Stomach smooth muscle (tissue), 2 donors: ENCODE measurements around the gene PTPRN2.
A peak's percentile ranks its signal among the peaks of the same experiment; 100 is the strongest.

Source experiments
- H3K27ac ChIP-seq: one replicate; pipeline ENCODE4 v1.7.0; 2013; ENCODE audit warnings: mild to moderate bottlenecking, low read length, inconsistent platforms
- H3K27me3 ChIP-seq, 2 donors: one replicate each; pipeline ENCODE4 v1.7.0; 2013; ENCODE audit warnings: low read length in 2 of 2; ENCODE audit not compliant: insufficient read depth in 2 of 2, control insufficient read depth in 1 of 2
- H3K36me3 ChIP-seq, 2 donors: one replicate each; pipeline ENCODE4 v1.7.0; 2013; ENCODE audit warnings: low read length in 2 of 2; ENCODE audit not compliant: control insufficient read depth in 2 of 2, insufficient read depth in 2 of 2
- H3K4me1 ChIP-seq: one replicate; pipeline ENCODE4 v1.7.0; 2013; ENCODE audit warnings: low read length; ENCODE audit not compliant: control insufficient read depth, insufficient read depth
- H3K4me3 ChIP-seq, 2 donors: one replicate each; pipeline ENCODE4 v1.7.0; 2013; ENCODE audit warnings: low read length in 2 of 2
- H3K9ac ChIP-seq, 2 donors: one replicate each; pipeline ENCODE4 v1.7.0; 2013; ENCODE audit warnings: low read length in 2 of 2, mild to moderate bottlenecking in 1 of 2
- H3K9me3 ChIP-seq, 2 donors: one replicate each; pipeline ENCODE4 v1.7.0; 2013; ENCODE audit warnings: low read length in 2 of 2; ENCODE audit not compliant: control insufficient read depth in 2 of 2
- donor health status: healthy.
- donor health status: Pancreatic carcinoma.

PTPRN2 gene

GRCh38 chr7:157687845-157688532 is 899.6 kb downstream of the PTPRN2 start:
- Histone ChIP-seq H3K27me3 (peaks cover 28 to 77% of the 10 kb centered on the region in 2 donors), H3K4me1 (peaks cover 19% of the 10 kb centered on the region), H3K27ac (no peak overlapping the region), H3K4me3 (no peak overlapping the region), H3K9ac (no peak overlapping the region), H3K9me3 (no peaks in the 10 kb centered on the region), H3K36me3 (no peaks in the 10 kb centered on the region)

GRCh38 chr7:157687158-157687557 is 900.5 kb downstream of the PTPRN2 start:
- Histone ChIP-seq H3K27me3 (peaks cover 33 to 78% of the 10 kb centered on the region in 2 donors), H3K36me3 (no peaks in the 10 kb centered on the region), H3K27ac (no peak overlapping the region), H3K4me1 (peaks cover 19% of the 10 kb centered on the region), H3K9ac (no peak overlapping the region), H3K4me3 (no peak overlapping the region), H3K9me3 (no peaks in the 10 kb centered on the region)

- Histone ChIP-seq H3K9ac (no peak overlapping the region), H3K27ac (no peak overlapping the region), H3K9me3 (no peaks in the 10 kb centered on the region), H3K36me3 (no peaks in the 10 kb centered on the region), H3K4me3 (no peak overlapping the region), H3K27me3 (peaks cover 31 to 73% of the 10 kb centered on the region in 2 donors), H3K4me1 (peaks cover 15% of the 10 kb centered on the region)
These were observed 901.2 kb downstream of the PTPRN2 start for GRCh38 chr7:157686285-157686894.

- no peaks in the 10 kb centered on the region for H3K9me3 ChIP-seq
- H3K36me3 ChIP-seq, result no peaks in the 10 kb centered on the region
- H3K9ac ChIP-seq, result no peak overlapping the region
- H3K4me3 ChIP-seq, result no peak overlapping the region
- peaks cover 13% of the 10 kb centered on the region for H3K4me1 ChIP-seq
- no peak overlapping the region for H3K27ac ChIP-seq
- peaks cover 31 to 71% of the 10 kb centered on the region in 2 donors for H3K27me3 ChIP-seq
These were observed 902.0 kb downstream of the PTPRN2 start for GRCh38 chr7:157685430-157686284.

- no peak overlapping the region for H3K4me3 ChIP-seq
These were observed 902.7 kb downstream of the PTPRN2 start for GRCh38 chr7:157684909-157685429.

GRCh38 chr7:157684157-157684908 is 903.3 kb downstream of the PTPRN2 start:
- H3K27ac ChIP-seq, result no peak overlapping the region
- H3K4me3 ChIP-seq, result peak overlapping the region in 1 of 2 donors; percentile 25
- H3K4me1 ChIP-seq, result peaks cover 4% of the 10 kb centered on the region
- H3K27me3 ChIP-seq, result peaks cover 26 to 62% of the 10 kb centered on the region in 2 donors
- no peaks in the 10 kb centered on the region for H3K36me3 ChIP-seq
- H3K9me3 ChIP-seq, result no peaks in the 10 kb centered on the region
- H3K9ac ChIP-seq, result no peak overlapping the region

More at GRCh38 chr7:157684909-157685429, 902.7 kb downstream of the PTPRN2 start:
- H3K9ac ChIP-seq, result no peak overlapping the region
- H3K27me3 ChIP-seq, result peaks cover 31 to 65% of the 10 kb centered on the region in 2 donors
- H3K27ac ChIP-seq, result no peak overlapping the region
- no peaks in the 10 kb centered on the region for H3K36me3 ChIP-seq
- H3K9me3 ChIP-seq, result no peaks in the 10 kb centered on the region
- peaks cover 9% of the 10 kb centered on the region for H3K4me1 ChIP-seq

GRCh38 chr7:157683747-157684156 is 903.9 kb downstream of the PTPRN2 start:
- H3K27ac ChIP-seq, result no peak overlapping the region
- H3K4me3 ChIP-seq, result peak overlapping the region in 1 of 2 donors; percentile 25
- H3K4me1 ChIP-seq, result peaks cover 2% of the 10 kb centered on the region
- H3K9me3 ChIP-seq, result no peaks in the 10 kb centered on the region
- H3K27me3 ChIP-seq, result peaks cover 25 to 58% of the 10 kb centered on the region in 2 donors
- H3K36me3 ChIP-seq, result no peaks in the 10 kb centered on the region
- no peak overlapping the region for H3K9ac ChIP-seq

- Histone ChIP-seq H3K9ac (no peak overlapping the region), H3K27me3 (peaks cover 26 to 52% of the 10 kb centered on the region in 2 donors), H3K9me3 (no peaks in the 10 kb centered on the region), H3K27ac (no peak overlapping the region), H3K4me3 (no peak overlapping the region), H3K36me3 (no peaks in the 10 kb centered on the region), H3K4me1 (peaks cover 2% of the 10 kb centered on the region)
These were observed 904.5 kb downstream of the PTPRN2 start for GRCh38 chr7:157682946-157683746.

- Histone ChIP-seq H3K4me3 (no peak overlapping the region), H3K36me3 (no peaks in the 10 kb centered on the region), H3K9me3 (no peaks in the 10 kb centered on the region), H3K27me3 (peaks cover 21 to 49% of the 10 kb centered on the region in 2 donors), H3K9ac (no peak overlapping the region), H3K4me1 (peaks cover 2% of the 10 kb centered on the region), H3K27ac (no peak overlapping the region)
These were observed 905.3 kb downstream of the PTPRN2 start for GRCh38 chr7:157682064-157682945.
